BE2C (cell line): ENCODE data around the gene ZNF346.

Experiments
- DNase-seq: peaks from one replicate; pipeline ENCODE4 v3.0.0-alpha.2; 2020
- H3K27me3 ChIP-seq: fragments of 250-450 bp; sonication (Bioruptor Pico); 2 replicates; pipeline ENCODE4 v1.5.1; 2020; ENCODE audit warnings: mild to moderate bottlenecking
- H3K36me3 ChIP-seq: fragments of 250-450 bp; sonication (Bioruptor Pico); 2 replicates; pipeline ENCODE4 v1.5.1; 2020; ENCODE audit warnings: mild to moderate bottlenecking
- H3K4me1 ChIP-seq: fragments of 250-450 bp; sonication (Bioruptor Pico); 2 replicates; pipeline ENCODE4 v1.5.1; 2020
- H3K4me3 ChIP-seq: 2 replicates; pipeline ENCODE4 v1.5.1; 2011; ENCODE audit warnings: low read depth, low read length
- H3K9me3 ChIP-seq: fragments of 250-450 bp; sonication (Bioruptor Pico); 2 replicates; pipeline ENCODE4 v1.5.1; 2020
- TF ChIP-seq, protein P1 (sequence below): IDR thresholded peaks from 2 replicates; pipeline ENCODE4 v1.5.1; 2012; ENCODE audit warnings: mild to moderate bottlenecking, low read depth, low read length

The ZNF346 gene

DNA sequence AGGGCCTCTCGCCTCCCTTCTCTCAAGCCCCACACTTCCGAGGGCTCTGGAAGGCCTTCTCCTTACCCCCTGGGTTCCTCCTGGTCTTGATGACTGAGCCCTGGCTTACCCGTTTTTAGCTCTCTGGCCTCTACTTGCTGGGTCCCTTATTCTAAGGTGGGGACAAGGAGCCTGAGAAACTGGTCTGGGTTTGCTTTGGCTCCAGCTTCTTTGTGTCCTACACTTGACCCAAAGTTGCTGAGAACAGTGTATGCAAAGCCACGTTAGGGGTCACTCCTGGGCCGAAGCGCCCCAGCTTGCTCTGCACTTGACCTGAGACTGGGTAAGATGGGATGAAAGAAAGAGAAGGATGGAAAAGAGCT is 788 bp downstream of the ZNF346 start:
- Histone ChIP-seq H3K27me3 (no peaks in the 10 kb centered on the region), H3K9me3 (no peaks in the 10 kb centered on the region), H3K36me3 (peaks cover 4% of the 10 kb centered on the region), H3K4me1 (no peaks in the 10 kb centered on the region; the same call in 1 of the 2 replicates), H3K4me3 (peak overlapping the region; percentile 68)
- TF ChIP-seq, protein P1, sequence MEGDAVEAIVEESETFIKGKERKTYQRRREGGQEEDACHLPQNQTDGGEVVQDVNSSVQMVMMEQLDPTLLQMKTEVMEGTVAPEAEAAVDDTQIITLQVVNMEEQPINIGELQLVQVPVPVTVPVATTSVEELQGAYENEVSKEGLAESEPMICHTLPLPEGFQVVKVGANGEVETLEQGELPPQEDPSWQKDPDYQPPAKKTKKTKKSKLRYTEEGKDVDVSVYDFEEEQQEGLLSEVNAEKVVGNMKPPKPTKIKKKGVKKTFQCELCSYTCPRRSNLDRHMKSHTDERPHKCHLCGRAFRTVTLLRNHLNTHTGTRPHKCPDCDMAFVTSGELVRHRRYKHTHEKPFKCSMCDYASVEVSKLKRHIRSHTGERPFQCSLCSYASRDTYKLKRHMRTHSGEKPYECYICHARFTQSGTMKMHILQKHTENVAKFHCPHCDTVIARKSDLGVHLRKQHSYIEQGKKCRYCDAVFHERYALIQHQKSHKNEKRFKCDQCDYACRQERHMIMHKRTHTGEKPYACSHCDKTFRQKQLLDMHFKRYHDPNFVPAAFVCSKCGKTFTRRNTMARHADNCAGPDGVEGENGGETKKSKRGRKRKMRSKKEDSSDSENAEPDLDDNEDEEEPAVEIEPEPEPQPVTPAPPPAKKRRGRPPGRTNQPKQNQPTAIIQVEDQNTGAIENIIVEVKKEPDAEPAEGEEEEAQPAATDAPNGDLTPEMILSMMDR = no peak
- no peak for DNase-seq

DNA sequence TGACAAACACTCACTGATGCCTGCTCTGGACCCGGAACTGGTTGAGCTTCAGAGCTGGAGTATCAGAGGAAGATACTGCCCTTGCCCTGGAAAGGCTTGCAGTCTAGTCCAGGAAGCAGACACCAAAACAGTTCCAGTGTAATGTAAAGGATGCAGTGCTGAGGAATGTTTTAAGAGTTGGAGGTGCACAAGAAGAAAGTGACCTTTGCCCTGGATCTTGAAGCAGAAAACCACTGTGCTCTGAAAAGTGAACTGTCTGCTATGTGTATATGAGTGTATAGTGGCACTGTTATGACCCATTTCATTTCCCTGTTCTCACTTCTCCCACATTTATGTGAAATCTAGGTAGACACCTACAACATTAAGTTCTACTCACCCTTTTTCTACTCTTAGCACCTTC is 2.1 kb downstream of the ZNF346 start:
- TF ChIP-seq, protein P1 = no peak
- Histone ChIP-seq H3K27me3 (no peaks in the 10 kb centered on the region), H3K4me3 (no peak overlapping the region), H3K36me3 (peaks cover 11% of the 10 kb centered on the region), H3K9me3 (no peaks in the 10 kb centered on the region), H3K4me1 (no peaks in the 10 kb centered on the region; the same call in 1 of the 2 replicates)
- DNase-seq = no peak

DNA sequence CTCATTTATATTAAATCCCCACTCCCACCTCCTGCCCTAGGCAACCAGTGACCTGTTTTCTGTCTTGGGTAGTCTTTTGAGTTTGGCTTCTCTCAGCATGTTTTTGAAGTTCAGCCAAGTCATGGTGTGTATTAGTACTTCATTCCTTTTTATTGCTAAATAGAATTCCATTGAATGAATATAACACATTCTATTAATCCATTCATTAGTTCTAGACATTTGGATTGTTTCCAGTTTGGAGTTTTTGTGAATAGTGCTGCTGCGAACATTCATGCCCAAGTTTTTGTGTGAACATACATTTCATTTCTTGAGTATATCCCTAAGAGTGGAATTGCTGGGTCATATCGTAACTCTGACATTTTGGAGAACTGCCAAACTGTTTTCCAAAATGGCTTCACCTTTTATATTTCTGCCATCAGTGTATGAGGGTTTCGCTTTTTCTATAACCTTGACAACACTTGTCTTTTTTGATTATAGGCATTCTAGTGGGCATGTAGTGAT is 2.7 kb downstream of the ZNF346 start:
- Histone ChIP-seq H3K27me3 (no peaks in the 10 kb centered on the region), H3K9me3 (no peaks in the 10 kb centered on the region), H3K36me3 (peaks cover 17% of the 10 kb centered on the region), H3K4me1 (no peaks in the 10 kb centered on the region; the same call in 1 of the 2 replicates), H3K4me3 (no peak overlapping the region)
- DNase-seq = no peak
- TF ChIP-seq, protein P1 = no peak

DNA sequence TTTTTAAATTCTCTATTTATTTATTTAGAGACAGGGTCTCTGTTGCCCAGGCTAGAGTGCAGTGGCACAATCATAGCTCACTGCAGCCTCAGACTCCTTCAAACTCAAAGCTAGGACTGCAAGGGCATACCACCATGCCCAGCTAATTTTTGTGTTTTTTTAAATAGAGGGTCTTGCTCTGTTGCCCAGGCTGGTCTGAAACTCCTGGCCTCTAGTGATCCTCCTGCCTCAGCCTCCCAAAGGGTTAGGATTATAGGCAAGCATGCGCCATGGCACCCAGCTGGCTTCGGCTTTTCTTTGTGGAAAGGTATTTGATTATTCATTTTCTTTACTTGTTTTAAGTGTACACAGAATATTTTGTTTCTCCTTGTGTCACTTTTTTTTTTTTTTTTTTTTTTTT is 5.2 kb downstream of the ZNF346 start:
- H3K4me1 ChIP-seq = no peaks in the 10 kb centered on the region; the same call in 1 of the 2 replicates
- no peaks in the 10 kb centered on the region for H3K9me3 ChIP-seq
- TF ChIP-seq, protein P1 = no peak
- no peak for DNase-seq
- peaks cover 28% of the 10 kb centered on the region for H3K36me3 ChIP-seq
- H3K4me3 ChIP-seq = no peak overlapping the region
- no peaks in the 10 kb centered on the region for H3K27me3 ChIP-seq

DNA sequence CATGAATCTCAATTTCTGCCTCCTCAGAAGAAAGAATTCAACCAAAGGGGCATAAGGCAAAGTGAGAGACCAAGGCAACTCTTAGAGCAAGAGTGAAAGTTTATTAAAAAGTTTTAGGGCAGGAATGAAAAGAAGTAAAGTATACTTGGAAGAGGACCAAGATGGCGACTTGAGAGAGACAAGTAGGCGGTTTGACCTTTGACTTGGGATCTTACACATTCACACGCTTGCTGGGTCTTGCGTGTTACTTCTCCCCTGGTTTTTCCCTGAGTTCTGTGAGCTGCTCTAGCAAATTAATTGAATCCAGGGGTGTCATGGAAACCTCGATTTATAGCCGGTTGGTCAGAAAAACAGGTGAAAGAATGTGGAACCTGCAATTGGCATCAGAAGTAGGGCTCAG is 7.0 kb downstream of the ZNF346 start:
- H3K27me3 ChIP-seq = no peaks in the 10 kb centered on the region
- DNase-seq = no peak
- TF ChIP-seq, protein P1 = no peak
- peaks cover 30% of the 10 kb centered on the region for H3K36me3 ChIP-seq
- no peak overlapping the region for H3K4me3 ChIP-seq
- no peaks in the 10 kb centered on the region for H3K9me3 ChIP-seq
- H3K4me1 ChIP-seq = no peaks in the 10 kb centered on the region

DNA sequence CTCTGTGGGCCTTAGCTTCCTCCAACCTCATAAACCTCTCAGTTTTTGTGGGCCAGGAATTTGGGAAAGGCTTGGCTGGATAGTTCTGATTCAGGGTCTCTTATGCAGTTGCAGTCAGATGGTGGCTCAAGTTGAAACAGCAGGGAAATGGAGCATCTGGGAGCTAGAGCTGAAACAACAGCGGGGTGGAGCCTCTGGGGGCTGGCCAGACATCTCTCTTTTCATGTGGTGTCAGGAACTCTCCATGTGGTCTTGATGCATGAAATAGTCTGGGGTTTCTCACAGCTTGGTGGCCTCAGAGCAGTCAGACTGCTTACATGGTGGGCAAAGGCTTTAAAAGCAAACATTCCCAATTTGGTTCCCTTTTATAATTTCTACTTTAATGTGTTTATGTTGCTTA is 13.5 kb downstream of the ZNF346 start:
- DNase-seq = peak; percentile 9
- TF ChIP-seq, protein P1 = no peak
- H3K36me3 ChIP-seq = peaks cover 32% of the 10 kb centered on the region
- no peak overlapping the region for H3K4me3 ChIP-seq
- no peaks in the 10 kb centered on the region for H3K9me3 ChIP-seq
- H3K27me3 ChIP-seq = no peaks in the 10 kb centered on the region
- H3K4me1 ChIP-seq = no peaks in the 10 kb centered on the region
